Memory B cell (primary cell): Measurements from ENCODE around the gene CGNL1.

Experiments
- ATAC-seq: fragments of 150-1000 bp; cut with Tn5 transposase; 2 replicates; pipeline ENCODE4 v1.10.0; 2021; ENCODE audit warnings: low read depth, mild to moderate bottlenecking, moderate library complexity
- DNase-seq, 2 donors: peaks; one replicate each; pipeline ENCODE4 v3.0.0; 2022; ENCODE audit warnings: low spot score in 2 of 2
- H3K27ac Mint-ChIP-seq: one replicate; pipeline ENCODE4 v1.8.0; 2022; ENCODE audit warnings: mild to moderate bottlenecking, moderate library complexity, mixed read lengths
- H3K27me3 Mint-ChIP-seq: one replicate; pipeline ENCODE4 v1.8.0; 2022; ENCODE audit warnings: mixed read lengths
- H3K36me3 Mint-ChIP-seq: one replicate; pipeline ENCODE4 v1.8.0; 2022; ENCODE audit warnings: mild to moderate bottlenecking, mixed read lengths
- H3K4me1 Mint-ChIP-seq: one replicate; pipeline ENCODE4 v1.8.0; 2022; ENCODE audit warnings: mixed read lengths
- H3K4me3 Mint-ChIP-seq: one replicate; pipeline ENCODE4 v1.8.0; 2022; ENCODE audit warnings: mild to moderate bottlenecking, moderate library complexity, mixed read lengths
- H3K9me3 Mint-ChIP-seq: one replicate; pipeline ENCODE4 v1.8.0; 2022; ENCODE audit warnings: mixed read lengths

Gene CGNL1

GRCh38 chr15:57549935-57550334 lies 173.6 kb downstream of the CGNL1 start:
- DNase-seq (no peak), ATAC-seq (no peak)
- Mint-ChIP-seq H3K9me3 (no peaks in the 10 kb centered on the region), H3K36me3 (no peaks in the 10 kb centered on the region), H3K27me3 (peaks cover 10% of the 10 kb centered on the region), H3K4me3 (no peak overlapping the region), H3K4me1 (no peaks in the 10 kb centered on the region), H3K27ac (no peak overlapping the region)

- H3K27me3 Mint-ChIP-seq = peaks cover 10% of the 10 kb centered on the region
- no peak for ATAC-seq
Observed at GRCh38 chr15:57550640-57551039, 174.3 kb downstream of the CGNL1 start.

DNA sequence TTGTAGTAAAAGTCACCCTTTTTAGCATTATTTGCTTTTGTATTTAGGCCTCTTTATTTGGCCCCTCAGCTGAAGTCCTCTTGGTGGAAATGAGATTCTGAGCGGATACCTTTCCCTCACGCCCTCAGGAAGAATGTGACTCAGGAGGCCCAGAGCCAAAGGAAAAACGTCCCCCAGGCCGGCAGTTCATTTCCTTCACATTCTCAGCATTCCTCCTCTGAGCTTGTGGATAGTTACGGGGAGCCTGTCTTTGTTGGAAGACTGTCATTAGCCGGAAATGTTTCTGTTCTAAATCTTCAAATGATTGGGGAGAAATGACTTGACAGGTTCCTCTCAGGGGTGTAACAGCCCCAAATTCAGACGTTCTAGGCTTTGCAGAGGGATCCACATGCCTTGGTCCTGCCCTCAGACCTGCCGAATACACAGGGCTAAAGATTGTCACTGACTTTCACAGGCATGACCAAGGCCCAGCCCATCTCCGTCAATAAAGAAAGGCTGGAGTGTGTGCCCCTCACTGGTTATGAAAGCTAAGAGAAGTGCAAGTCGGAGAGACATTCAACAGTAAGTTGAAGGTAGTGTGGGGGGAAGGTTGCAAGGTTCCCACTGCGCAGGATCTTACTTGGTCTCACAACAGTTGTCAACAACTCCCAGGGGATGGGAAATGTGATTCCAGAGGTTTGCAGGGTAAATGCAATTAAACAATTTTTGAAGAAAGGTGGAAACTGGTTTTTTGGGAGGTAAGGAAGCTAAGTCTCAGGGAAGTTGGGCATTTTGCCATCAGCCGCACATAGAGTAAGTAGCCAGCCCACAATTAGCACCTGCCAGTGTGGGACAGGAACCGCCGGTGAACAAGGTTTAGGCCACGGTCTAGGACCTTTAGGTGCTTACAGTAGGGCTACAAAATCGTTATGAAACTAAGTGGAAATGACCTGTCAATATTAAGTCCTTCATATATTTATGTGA lies 175.7 kb downstream of the CGNL1 start:
- no peaks in the 10 kb centered on the region for H3K36me3 Mint-ChIP-seq
- no peak overlapping the region for H3K27ac Mint-ChIP-seq
- no peak overlapping the region for H3K4me3 Mint-ChIP-seq
- H3K27me3 Mint-ChIP-seq = peaks cover 14% of the 10 kb centered on the region
- no peak for ATAC-seq
- no peaks in the 10 kb centered on the region for H3K9me3 Mint-ChIP-seq
- no peak for DNase-seq
- no peaks in the 10 kb centered on the region for H3K4me1 Mint-ChIP-seq

More at GRCh38 chr15:57550640-57551039, 174.3 kb downstream of the CGNL1 start:
- H3K9me3 Mint-ChIP-seq = no peaks in the 10 kb centered on the region
- DNase-seq = no peak
- H3K4me1 Mint-ChIP-seq = no peaks in the 10 kb centered on the region
- H3K36me3 Mint-ChIP-seq = no peaks in the 10 kb centered on the region
- no peak overlapping the region for H3K4me3 Mint-ChIP-seq
- no peak overlapping the region for H3K27ac Mint-ChIP-seq

GRCh38 chr15:57552678-57553334 lies 176.5 kb downstream of the CGNL1 start:
- Mint-ChIP-seq H3K36me3 (no peaks in the 10 kb centered on the region), H3K27ac (no peak overlapping the region), H3K4me1 (no peaks in the 10 kb centered on the region), H3K27me3 (peaks cover 15% of the 10 kb centered on the region), H3K9me3 (no peaks in the 10 kb centered on the region), H3K4me3 (no peak overlapping the region)
- no peak for ATAC-seq
- no peak for DNase-seq

DNA sequence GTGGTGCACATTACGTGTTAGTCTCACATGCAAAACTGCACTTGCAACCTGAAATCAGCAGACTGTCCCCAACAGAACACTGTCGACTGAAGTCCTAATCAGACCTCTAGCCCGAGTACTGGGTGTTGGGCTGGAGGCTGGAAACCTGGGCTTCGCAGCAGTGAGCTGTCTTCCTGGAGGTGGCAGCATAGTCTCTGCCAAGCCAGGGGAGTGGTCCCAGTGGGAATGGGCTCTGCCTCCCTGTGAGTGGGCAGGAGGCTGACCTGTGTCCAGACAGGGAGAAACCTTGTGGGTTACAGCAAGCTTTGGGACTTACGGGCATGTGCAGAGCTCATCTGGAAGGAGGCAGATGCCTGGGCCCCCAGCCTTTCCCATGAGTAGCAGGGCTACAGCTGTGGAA lies 177.2 kb downstream of the CGNL1 start:
- Mint-ChIP-seq H3K27ac (no peak overlapping the region), H3K4me1 (no peaks in the 10 kb centered on the region), H3K36me3 (no peaks in the 10 kb centered on the region), H3K9me3 (no peaks in the 10 kb centered on the region), H3K4me3 (no peak overlapping the region), H3K27me3 (peaks cover 16% of the 10 kb centered on the region)
- DNase-seq (no peak), ATAC-seq (no peak)

DNA sequence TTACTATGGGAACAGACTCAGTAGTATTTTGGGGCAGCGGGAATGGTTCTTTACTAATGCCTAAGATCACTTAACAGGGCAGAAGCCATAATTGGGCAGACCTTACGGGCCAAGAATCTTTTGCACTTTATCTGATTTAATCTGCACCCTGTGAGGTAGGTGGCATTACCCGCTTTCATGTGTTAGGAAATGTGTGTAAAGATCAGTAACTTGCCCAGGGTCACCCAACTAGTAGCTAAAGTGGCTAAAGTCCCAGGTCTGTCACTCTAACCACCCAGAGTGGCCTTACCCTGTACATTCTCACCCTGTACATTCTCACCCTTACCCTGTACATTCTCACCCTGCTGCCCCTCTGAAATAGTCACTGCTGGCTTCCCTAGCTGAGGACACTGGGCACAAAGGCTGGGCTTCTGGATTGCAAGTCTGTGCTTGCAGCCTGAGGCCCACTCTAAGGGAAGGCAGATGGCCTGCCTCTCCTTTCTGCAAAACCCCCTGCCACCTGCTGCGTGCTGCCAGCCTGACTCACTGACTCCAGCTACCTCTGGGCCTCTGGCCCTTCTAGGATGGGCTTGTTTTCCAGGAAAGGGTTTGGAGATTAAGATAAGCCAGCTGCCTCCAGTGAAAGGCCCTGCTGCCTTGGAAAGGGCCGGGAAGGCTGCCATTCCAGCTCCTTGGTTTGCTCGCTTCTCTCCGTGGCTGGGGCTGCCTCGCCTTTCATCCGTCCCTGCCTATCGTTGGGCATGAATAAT lies 177.9 kb downstream of the CGNL1 start:
- Mint-ChIP-seq H3K4me3 (no peak overlapping the region), H3K27me3 (peaks cover 13% of the 10 kb centered on the region), H3K36me3 (no peaks in the 10 kb centered on the region), H3K9me3 (no peaks in the 10 kb centered on the region), H3K27ac (no peak overlapping the region), H3K4me1 (no peaks in the 10 kb centered on the region)
- no peak for DNase-seq
- no peak for ATAC-seq

DNA sequence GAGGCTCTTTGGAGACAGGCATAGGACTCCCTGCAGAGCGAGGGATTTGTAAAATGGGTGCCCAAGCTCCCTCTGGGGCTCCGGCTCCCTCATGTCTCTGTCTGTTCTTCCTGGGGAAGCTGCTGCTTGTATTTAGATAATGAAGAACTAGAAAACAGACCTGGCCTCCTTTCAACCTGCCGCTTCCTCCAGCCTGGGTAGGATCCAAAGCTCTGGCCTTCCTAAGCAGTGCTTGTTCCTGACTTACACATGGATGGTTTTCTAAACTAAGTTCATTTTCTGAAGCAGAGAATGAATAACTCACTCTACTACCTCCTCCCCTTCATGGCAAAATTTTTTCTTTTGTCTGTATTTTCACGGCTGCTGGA lies 178.5 kb downstream of the CGNL1 start:
- Mint-ChIP-seq H3K4me1 (no peaks in the 10 kb centered on the region), H3K9me3 (no peaks in the 10 kb centered on the region), H3K27ac (no peak overlapping the region), H3K4me3 (no peak overlapping the region), H3K27me3 (peaks cover 13% of the 10 kb centered on the region), H3K36me3 (no peaks in the 10 kb centered on the region)
- DNase-seq (no peak), ATAC-seq (no peak)

DNA sequence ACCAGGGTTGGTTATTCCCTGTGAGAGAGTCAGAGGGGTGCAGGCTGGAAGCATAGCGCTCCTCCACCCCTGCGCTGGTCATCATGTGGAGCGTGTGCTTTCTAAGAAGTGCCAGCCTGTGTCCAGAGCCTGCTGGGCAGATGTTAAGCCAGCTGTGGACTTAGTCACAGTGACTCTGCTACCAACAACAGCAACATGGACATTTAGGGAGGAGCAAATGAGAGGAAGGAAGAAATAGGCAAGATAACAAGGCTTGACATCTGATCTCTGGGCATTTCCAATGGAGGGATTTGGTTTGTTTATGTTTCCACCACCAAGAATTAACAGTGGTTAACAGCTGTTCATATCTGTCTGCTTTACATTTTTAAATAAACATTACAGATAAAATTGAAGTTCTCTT lies 179.0 kb downstream of the CGNL1 start:
- no peak for ATAC-seq
- no peaks in the 10 kb centered on the region for H3K4me1 Mint-ChIP-seq

GRCh38 chr15:57556040-57556439 lies 179.7 kb downstream of the CGNL1 start:
- H3K4me1 Mint-ChIP-seq = peaks cover 2% of the 10 kb centered on the region
- H3K27me3 Mint-ChIP-seq = peaks cover 12% of the 10 kb centered on the region
- H3K36me3 Mint-ChIP-seq = no peaks in the 10 kb centered on the region
- no peak for DNase-seq
- H3K27ac Mint-ChIP-seq = no peak overlapping the region
- no peak overlapping the region for H3K4me3 Mint-ChIP-seq
- no peaks in the 10 kb centered on the region for H3K9me3 Mint-ChIP-seq
- no peak for ATAC-seq

More for the DNA sequence above, 179.0 kb downstream of the CGNL1 start:
- no peaks in the 10 kb centered on the region for H3K9me3 Mint-ChIP-seq
- no peak overlapping the region for H3K27ac Mint-ChIP-seq
- no peak overlapping the region for H3K4me3 Mint-ChIP-seq
- DNase-seq = no peak
- peaks cover 13% of the 10 kb centered on the region for H3K27me3 Mint-ChIP-seq
- H3K36me3 Mint-ChIP-seq = no peaks in the 10 kb centered on the region

DNA sequence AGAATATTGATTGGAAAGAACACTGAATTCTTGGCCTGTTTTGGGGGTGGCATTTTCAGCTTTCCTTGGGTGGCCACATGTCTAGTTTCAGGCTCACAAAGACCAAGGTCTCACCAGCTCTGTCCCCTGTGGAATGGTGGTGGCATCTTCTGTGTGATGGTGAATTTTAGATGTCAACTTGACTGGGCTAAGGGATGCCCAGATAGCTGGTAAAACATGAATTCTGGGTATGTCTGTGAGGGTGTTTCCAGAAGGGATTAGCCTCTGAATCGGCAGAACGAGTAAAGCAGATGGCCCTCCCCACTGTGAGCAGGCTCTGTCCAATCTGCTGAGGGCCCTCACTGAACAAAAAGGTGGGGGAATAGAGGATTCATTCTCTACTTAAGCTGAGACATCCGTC lies 181.0 kb downstream of the CGNL1 start:
- no peak overlapping the region for H3K27ac Mint-ChIP-seq
- peaks cover 7% of the 10 kb centered on the region for H3K4me1 Mint-ChIP-seq
- H3K9me3 Mint-ChIP-seq = no peaks in the 10 kb centered on the region
- ATAC-seq (no peak), DNase-seq (no peak)
- no peaks in the 10 kb centered on the region for H3K36me3 Mint-ChIP-seq
- H3K4me3 Mint-ChIP-seq = no peak overlapping the region
- peaks cover 8% of the 10 kb centered on the region for H3K27me3 Mint-ChIP-seq

- H3K27me3 Mint-ChIP-seq = peaks cover 8% of the 10 kb centered on the region
- no peak overlapping the region for H3K27ac Mint-ChIP-seq
- ATAC-seq (no peak), DNase-seq (no peak)
- no peak overlapping the region for H3K4me3 Mint-ChIP-seq
- H3K36me3 Mint-ChIP-seq = no peaks in the 10 kb centered on the region
- H3K9me3 Mint-ChIP-seq = no peaks in the 10 kb centered on the region
- peaks cover 7% of the 10 kb centered on the region for H3K4me1 Mint-ChIP-seq
Observed at GRCh38 chr15:57557810-57558209, 181.5 kb downstream of the CGNL1 start.

DNA sequence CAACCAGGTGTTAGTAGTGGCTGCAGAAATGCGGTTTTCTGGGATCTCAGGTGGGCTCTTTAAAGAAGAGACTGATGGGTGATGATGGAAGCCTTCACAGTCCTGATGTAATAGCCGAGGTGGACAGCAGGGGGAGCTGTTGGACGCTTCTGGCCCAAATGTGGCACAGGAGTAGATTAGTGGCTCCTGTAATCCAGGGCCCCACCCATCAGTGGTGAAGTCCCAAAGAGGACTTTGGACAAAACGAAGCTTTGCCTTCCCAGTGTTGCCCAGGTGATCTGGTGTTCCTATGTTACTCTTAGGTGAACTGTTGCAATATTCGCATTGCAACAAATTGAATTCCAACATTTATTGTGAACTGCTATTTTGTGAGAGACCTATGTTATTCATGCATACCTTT lies 183.6 kb downstream of the CGNL1 start:
- Mint-ChIP-seq H3K4me1 (peaks cover 7% of the 10 kb centered on the region), H3K27ac (no peak overlapping the region), H3K9me3 (no peaks in the 10 kb centered on the region), H3K4me3 (no peak overlapping the region), H3K36me3 (no peaks in the 10 kb centered on the region), H3K27me3 (peaks cover 6% of the 10 kb centered on the region)
- ATAC-seq (peak; percentile 55), DNase-seq (peak; percentile 74 to 75)

DNA sequence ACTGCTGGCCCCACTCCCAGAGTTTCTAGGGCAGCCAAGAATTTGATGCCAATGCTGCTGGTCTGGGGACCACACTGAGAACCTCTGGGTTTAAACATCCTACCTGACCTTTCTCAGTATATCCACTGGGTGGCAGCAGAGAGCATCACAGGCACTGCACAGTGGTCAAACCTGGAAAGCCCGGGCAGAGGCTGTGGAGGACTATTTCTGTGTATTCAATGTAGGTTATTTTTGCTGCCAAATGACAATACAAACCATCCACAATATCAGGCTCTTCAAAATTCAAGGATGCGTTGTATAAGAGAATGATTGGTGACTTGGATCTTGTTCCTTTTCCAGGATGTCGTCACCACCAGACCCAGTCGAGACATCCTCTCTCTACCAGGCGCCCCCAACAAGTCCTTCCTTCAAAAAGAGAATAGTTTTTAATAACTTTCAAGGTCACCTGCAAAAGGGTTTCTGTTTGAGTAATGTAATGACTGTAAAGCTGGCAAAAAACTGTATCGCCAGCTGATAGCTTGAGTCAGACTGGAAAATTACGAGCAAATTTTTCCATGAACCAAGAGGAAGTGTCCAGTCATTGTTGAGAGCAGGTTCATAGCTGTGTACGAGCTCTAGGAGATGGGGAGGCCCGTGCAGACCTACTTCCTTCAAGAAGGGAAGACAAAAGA lies 184.9 kb downstream of the CGNL1 start:
- ATAC-seq (peak; percentile 74), DNase-seq (peak; percentile 72 to 78)
- Mint-ChIP-seq H3K36me3 (no peaks in the 10 kb centered on the region), H3K27ac (no peak overlapping the region), H3K4me1 (peaks cover 14% of the 10 kb centered on the region), H3K4me3 (peak overlapping the region; percentile 76), H3K27me3 (peaks cover 6% of the 10 kb centered on the region), H3K9me3 (no peaks in the 10 kb centered on the region)
